Amniotic epithelial cell (primary cell): ENCODE results near the gene DPYSL4.

Experiments
- DNase-seq: peaks from one replicate; pipeline ENCODE4 v3.0.0-alpha.2; 2010; ENCODE audit warnings: low read depth

Gene DPYSL4

GRCh38 chr10:132178672-132179545, 7.8 kb upstream of the DPYSL4 start:
- DNase-seq = no peak

GRCh38 chr10:132179551-132180392, 7.0 kb upstream of the DPYSL4 start:
- no peak for DNase-seq

- no peak for DNase-seq
These were observed 6.0 kb upstream of the DPYSL4 start for GRCh38 chr10:132180736-132181135.

DNA sequence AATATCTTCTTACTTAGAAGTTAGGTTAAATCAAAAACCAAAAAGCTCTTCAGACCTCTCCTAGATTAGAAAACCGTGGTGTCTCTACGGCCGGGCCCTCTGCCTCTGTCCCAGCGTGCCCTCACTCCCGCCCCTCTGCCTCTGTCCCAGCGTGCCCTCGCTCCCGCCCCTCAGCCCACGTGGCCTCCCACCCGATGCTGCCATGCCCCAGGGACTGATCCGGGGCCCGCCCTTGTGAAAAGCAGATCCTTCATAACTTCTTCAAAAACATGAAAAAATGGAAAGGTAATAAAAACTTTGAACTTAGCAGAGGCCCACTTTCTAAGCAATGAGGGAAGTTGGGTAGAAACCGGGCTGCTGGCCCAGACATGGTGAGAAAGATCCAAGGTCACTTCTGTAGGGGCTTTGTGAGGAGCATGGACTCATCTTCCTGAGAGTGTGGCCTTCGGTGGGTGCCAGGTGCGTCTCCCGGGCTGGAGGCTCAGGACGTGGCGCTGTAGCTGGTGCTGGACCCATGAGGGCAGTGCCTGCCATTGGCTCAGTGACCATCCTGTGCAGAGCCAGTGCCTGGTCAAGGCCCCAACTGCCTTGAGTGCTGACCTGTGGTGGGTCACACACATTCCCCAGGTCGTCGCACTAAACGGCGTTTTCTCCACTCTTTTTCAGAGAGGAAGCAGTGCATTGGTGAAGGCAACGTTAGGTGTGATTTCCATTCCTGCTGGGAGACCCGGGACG, 4.9 kb upstream of the DPYSL4 start:
- no peak for DNase-seq

- DNase-seq = no peak
These were observed 4.2 kb upstream of the DPYSL4 start for GRCh38 chr10:132182591-132182990.

DNA sequence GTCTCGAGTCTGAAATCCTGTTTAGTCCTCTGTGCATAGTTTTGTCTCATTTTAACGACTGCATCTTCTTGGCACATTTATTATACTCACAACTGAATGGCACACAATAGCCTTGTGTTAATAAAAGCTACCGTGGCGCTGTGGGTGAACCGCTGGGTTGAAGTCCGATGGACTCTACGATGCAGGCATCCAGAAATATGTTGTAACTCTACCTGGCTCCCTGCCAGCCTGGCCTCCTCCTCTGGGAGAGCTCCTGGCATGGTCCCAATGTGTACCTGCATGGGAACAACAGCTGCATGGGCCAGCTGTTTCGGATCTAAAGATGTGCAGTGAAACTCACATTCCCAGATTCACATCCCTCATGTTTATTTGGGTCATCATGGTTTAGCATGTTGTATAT, 3.7 kb upstream of the DPYSL4 start:
- DNase-seq = no peak

DNA sequence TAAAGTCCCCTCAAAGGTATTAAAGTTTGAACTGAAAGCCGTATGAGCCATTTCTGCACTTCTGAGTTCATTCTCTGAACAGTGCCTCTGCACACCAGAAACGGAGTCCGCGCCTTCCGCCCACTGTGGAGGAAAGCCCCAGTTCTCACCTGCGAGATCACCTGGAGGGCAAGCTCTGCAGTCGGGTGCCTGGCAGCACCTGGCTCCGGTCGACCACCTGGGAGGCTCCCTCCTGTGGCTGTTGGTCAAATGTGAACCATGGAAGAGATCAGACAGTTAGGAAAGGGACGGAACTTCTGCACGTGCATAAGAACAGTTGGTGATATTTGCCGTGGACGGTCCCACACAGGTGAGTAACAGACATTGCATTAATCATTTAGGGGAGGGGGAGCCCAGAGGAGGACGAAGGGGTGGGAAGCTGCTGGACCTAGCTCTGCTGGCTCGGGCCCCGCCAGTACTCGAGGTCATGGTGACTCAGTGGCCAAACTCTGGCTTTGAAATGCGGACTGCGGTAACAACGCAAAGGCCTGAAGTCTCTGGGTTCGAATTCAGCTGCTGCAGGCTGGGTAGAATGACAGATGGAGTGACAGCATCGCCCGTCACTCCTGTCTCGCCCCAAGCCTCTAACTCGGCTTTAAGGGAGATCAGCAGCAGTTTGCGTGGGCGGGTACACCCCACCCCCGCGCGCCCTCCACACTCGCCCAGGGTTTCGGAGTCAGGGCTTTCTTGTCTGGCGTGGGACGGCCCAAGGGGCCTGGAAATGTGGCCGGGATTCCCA, 1.7 kb upstream of the DPYSL4 start:
- no peak for DNase-seq

DNA sequence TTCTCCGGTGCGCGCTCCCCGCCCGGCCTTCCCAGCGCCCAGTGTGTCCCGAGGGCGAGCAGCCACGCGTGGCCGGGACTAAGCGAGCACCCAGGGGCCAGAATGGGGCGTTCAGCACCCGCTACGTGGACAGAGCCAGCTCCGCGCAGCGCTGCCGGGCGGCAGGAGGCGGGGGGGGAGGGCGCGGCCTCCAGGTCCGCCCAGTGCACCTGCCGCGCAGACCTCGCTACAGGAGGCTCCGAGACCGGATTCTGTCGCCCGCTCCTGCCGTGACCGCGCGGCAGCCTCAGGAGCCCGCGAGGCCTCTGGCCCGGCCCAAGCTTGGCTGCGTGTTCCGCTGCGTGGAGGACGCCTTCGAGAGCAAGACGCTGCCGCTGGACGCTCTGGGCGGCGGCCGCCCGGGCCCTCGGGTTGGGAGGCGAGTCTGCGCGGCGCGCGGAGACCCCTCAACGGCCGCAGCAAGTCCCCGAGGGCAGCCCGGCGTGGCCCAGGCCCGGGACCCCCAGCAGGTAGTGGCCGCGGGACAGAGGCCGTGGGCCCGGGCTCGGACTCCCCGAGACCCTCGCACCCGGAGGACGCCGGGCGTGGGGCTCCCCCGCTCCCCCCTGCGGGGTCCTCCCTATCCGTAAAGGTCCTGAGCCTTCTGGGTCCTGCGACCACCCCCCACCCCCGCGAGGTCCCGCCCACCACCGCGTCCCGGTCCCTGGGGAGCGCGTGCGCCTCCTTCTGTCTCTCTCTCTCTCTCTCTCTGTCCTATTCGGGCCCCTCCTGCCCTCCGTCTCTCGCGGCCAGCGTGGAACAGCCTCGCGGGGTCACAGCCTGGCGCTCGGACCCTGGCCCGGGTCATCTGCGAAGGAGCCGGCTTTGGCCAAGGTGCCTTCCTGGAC, 904 bp upstream of the DPYSL4 start:
- peak; percentile 27 for DNase-seq

- DNase-seq = no peak
These were observed 836 bp downstream of the DPYSL4 start for GRCh38 chr10:132187430-132188138.

DNA sequence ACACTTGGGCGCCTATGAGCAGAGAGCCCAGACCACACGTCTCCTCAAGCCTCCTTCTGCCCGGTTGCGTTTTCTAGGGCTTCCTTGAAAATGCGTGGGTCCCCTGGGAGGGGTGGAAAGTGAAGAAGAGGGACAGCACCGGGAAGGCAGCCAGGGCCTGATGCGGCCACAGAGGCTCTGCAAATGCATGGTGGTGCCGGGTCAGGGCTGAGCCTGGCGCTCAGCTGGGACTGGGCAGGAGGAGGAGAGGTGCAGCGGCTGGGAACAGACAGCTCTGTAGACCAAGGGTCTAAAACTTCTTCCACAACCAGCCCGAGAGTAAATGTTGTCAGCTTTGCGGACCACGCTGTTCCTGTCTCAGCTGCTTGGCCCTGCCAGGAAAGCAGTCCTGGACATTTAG, 1.6 kb downstream of the DPYSL4 start:
- DNase-seq = no peak

DNA sequence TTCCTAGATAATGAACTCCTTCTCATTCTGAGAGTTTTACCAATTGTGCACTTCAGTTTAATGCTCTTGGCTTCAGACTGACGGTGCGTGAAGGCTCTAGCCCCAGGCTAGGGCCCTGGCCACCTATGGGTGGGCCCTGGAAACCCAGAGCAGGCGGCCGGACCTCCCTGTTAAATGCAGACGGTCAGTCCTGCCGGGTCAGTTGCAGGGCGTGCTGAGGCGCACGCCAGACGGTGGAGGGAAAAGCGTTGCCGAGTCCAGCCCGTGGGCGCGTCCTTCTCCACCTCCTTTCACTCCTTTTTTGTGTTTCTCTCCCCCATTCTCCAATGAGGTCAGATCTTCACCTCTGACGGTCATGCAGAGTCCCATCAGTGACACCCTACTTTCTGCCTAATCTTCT, 2.3 kb downstream of the DPYSL4 start:
- no peak for DNase-seq

DNA sequence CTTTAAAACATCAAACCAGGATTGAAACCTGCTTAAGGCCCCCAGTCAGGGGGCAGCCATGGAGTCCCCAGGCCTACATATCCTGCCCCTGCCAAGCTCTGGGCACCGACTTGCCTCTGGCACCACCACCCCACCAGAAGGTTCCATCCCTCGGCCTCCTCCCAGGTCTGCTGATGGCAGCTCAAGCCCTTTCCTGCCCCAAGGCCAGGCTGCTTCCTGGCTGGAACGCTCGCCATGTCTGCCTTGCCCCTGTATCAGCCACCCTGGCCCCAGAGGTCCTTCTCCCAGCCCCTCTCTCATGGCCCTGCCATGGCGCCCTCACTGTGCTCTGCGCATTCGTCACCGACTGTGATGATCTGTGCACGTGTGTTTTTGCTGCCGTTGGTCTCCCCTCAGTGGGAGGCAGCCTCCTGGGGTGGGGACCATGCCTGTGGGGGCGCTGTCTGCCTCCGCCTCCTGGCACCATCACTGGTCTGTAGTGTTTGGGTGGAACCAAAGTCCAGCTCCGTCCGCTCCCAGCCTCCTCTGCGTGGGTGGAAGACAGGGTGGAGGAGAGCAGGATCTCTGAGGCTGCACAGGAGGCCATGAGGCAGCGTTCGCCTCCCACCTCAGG, 3.2 kb downstream of the DPYSL4 start:
- no peak for DNase-seq

- DNase-seq = no peak
These were observed 5.6 kb downstream of the DPYSL4 start for GRCh38 chr10:132192076-132192975.

GRCh38 chr10:132192991-132193665, 6.4 kb downstream of the DPYSL4 start:
- no peak for DNase-seq

- DNase-seq = peak; percentile 12
These were observed 7.3 kb downstream of the DPYSL4 start for GRCh38 chr10:132193907-132194552.

GRCh38 chr10:132194726-132195125, 8.0 kb downstream of the DPYSL4 start:
- no peak for DNase-seq

- no peak for DNase-seq
These were observed 8.8 kb downstream of the DPYSL4 start for GRCh38 chr10:132195366-132196075.
